Stimulated activated CD4-positive, alpha-beta T cell treated with anti-CD3 and anti-CD28 coated beads, TNF-alpha, amount 100 ng/mL, for 4 hours (primary cell): ENCODE results near the gene PIP4K2A.

Source experiments
- DNase-seq, 3 experiments: peaks; one replicate each; pipeline ENCODE4 v3.0.0-alpha.2; 2020; ENCODE audit warnings: low read depth in 3 of 3

Gene PIP4K2A

DNA sequence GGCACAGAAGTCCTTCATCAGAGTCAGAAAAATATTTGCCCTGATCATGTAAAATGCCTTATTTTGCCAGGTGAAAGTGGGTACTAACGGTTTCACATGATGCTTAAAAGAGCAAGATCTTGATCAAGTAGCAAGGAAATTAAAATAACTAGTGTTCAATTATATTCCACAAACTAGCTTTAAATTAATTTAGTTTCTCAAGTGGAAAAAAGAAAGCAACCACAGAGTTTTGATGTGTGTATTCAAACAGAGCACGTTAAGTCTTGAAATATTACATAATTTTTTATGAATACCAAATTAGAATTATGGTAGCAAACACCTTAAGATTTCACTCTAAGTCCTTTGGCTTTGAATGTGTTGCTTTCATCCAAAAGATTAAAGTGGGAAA is 47.3 kb downstream of the PIP4K2A start:
- DNase-seq = no peak

DNA sequence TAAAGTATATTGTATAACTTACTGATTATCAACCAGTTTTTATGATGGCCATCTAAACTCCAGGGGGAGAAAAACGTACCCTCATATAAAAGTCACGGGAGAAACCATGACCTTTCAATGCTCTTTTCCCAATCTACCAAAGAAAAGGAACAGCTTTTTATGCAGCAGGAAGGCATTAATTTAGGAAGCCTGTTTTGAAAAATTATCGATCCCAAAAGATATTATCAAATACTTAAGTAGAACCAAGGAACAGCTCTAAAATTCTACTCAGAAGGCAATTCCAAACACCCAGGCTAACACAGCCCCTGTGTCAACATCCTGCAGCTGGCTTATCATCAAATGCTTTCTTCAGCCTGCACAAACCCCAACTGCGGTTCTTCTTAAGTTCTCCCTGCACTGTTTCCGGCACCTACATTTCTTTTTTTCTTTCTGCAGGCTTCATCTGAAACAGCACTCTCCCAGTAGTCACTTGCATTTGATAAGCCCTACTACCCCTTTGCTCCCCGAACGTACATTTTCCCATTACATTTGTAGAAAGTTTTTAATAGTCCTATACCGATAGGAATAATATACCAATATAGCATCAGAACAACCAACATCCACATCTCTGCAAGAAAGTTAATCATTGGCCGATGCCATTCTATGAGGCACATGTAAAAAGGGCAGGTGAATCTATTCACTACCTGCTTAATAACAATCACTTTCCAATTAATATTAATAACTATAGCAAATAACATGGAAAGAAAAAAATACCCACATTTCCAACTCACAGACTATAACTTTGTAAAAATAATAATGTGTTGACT is 47.9 kb downstream of the PIP4K2A start:
- peak in 2 of 3 experiments; percentile 24 to 52 for DNase-seq

GRCh38 chr10:22665329-22665728 is 49.0 kb downstream of the PIP4K2A start:
- DNase-seq = no peak

DNA sequence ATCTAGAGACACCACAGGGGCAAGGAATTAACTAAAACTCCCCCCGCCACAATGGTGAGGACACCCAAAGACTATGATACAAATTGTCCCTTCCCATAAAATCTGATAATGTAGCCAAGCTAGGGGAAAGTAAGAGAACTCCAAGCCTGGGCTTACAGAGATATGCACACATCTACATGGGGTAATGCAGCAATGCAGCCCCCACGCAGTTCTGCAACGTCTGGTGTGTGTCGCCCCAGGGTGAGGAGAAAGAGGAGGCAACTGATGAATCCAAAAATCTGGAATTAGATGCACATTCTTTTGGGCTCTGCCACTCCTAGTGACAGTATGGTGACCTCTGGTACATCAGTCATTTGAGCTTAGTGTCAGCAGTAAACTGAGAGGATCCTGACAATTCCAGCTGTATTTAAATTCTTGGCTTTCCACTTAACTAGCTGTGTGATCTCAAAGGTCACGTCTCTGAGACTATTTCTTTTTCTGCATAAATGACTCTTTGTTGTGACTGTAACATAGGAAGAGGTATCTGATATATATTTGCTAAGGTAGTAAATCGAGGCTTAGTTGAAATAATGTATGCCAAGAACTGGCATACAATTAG is 51.5 kb downstream of the PIP4K2A start:
- DNase-seq = no peak

DNA sequence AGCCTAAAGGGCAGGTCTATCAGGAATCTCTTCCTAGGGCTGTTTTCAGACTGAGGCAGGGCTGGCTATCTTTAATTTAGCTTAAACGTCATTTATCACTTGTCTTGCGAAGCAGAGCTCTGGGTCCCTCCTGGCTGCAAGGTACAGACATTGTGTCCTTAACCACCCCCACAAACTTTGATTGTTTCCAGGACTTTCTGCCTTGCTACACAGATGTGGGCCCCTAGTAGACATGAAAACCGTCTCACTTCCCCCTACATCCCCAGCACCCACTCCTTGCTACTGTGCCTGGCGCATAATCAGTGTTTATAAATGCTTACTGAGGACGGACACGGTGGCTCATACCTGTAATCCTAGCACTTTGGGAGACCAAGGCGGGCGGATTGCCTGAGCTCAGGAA is 54.5 kb downstream of the PIP4K2A start:
- no peak for DNase-seq

DNA sequence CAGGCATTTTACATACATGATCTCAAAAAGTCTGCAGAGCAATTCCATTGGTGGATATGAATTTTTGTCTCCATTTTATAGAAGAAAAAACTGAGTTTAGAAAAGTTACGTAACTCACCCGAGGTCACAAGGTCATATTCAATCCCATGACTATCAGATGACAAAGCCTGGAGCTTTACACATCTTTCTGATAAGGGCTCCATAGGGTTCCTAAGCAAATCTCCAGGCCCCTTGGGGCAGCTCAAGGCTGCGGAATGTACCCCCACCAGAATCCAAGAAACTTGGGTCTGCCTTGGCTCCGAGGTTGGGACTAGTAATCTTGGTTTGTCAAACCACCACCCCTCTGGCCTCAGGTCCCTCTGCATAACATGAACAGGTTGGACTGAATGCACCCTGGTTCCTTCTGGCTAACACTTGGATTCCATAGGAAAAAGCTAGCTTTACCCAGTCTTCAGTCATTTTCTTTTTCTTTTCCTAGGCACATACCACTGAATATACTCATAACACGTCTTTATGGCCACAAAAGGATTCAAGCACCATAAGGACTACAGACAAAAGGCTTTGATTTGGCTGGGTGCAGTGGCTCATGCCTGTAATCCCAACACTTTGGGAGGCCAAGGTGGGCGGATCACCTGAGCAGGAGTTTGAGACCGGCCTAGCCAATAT is 55.5 kb downstream of the PIP4K2A start:
- DNase-seq = no peak

- no peak for DNase-seq
Observed at GRCh38 chr10:22657566-22658225, 56.7 kb downstream of the PIP4K2A start.

GRCh38 chr10:22657024-22657423 is 57.4 kb downstream of the PIP4K2A start:
- DNase-seq = no peak

DNA sequence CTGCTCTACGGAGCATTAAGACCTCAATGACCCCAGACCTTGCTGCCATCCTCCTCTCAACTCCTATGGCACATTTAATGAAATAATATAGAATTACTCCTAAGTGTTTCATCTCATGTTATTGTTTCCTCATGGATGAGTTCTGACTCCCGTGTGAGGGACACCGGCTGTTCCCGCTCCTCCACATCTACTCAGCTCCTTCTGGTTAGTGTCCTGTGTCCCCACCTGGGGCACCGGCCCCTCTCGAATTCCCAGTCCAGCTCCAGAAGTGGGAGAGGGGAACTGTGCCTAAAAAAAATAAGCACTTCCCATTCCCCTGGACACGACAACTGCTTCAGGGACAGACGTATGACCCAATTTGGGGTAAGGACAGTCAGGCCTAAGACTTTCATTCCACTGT is 58.3 kb downstream of the PIP4K2A start:
- DNase-seq = no peak

DNA sequence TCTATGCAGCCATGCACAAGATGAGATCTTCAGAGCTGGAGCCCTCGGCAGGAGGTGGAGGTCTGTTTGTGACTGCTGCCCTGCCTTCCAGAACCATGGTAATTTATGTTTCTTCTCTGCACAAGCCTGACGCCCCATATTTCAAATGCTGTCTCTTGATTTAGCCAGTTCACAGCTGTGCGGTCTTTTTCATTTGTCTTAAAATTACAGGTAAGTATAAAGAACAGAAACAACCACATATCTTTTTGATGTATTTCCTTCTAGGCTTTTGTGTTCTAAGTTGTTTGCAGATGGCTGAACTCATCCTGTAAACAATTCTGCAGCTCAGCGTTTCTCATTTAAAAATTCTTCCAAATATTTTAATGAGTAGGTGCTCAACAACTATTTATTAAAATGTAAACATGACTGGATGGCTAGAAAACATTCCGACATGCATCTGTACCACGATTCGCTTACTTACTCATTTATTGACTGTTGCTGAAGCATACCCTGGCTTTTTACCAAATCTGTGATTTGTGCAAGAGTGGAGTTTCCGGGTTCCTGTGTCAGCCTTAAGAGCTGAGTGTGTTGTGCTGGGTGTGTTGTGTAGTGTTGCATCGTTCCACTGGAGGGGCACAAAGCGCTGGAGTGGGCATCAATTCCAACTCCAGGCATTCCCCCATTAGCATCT is 58.9 kb downstream of the PIP4K2A start:
- DNase-seq = no peak

GRCh38 chr10:22652988-22653481 is 61.3 kb downstream of the PIP4K2A start:
- peak in 1 of 3 experiments; percentile 35 for DNase-seq

GRCh38 chr10:22651276-22651980 is 63.0 kb downstream of the PIP4K2A start:
- DNase-seq = no peak

- DNase-seq = no peak
Observed at GRCh38 chr10:22649994-22650393, 64.4 kb downstream of the PIP4K2A start.

DNA sequence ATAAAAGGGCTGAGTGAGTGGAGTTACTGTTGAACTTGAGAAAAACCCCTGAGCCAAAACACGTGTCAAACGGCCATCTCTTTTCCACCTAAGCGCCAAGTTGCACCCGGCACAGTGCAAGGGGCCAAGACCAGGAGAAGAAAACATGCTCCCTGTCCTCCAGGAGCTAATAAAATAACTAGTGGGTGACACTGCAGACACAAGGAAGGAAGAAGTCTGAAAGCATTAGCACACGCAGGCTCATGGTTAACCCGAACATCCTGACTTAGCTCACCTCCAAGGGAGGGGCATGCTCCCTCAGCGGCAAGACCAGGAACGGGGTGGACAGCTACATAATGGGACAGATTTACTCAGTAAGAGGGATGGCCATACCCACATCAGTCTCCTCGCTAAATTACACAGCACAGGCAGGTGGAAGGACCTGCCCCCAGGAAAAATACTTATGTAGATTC is 65.0 kb downstream of the PIP4K2A start:
- DNase-seq = no peak

GRCh38 chr10:22648547-22648961 is 65.8 kb downstream of the PIP4K2A start:
- DNase-seq = no peak

GRCh38 chr10:22647244-22647643 is 67.1 kb downstream of the PIP4K2A start:
- DNase-seq = no peak

DNA sequence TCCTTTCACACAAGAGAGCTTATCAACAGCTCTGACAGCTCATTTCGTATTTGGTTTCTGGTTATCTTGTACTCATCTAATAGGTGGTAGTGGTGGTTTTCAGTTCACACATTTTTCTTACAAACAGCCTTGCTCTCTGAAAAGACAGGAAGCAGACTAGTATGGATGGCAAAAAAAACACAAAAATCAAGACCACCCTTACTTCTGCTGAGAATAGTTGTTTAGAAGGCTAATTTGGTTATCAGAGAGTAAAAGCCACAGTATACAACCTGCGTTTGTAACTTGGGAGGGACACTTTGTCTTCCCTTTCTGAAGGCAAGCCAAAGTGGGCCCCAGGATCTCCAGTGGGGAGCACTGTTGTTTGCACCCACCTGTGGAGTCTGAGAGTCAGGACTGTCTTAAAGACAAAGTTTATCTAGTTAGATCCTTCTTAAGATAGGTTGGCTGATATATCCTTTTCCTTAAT is 68.0 kb downstream of the PIP4K2A start:
- DNase-seq = no peak

DNA sequence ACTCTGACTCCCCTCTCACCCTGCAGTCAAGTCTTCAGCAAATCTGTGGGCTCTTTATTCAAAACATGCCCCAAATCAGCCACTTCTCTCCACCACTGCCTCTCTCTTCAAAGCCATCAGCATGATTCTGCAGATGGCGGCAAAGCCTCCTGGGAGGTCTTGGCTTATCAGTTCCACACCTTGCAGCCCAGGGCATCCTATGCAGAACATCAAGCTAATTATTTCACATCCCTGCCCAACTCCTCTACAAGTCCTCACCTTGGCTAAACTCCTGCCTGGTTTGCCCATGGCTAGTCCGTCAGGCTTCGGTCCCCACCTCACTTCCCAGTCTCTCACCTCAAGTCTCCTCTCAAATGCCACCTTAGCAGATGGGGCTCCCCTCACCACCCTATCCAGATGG is 70.2 kb downstream of the PIP4K2A start:
- DNase-seq = no peak

- DNase-seq = no peak
Observed at GRCh38 chr10:22643775-22644174, 70.6 kb downstream of the PIP4K2A start.

DNA sequence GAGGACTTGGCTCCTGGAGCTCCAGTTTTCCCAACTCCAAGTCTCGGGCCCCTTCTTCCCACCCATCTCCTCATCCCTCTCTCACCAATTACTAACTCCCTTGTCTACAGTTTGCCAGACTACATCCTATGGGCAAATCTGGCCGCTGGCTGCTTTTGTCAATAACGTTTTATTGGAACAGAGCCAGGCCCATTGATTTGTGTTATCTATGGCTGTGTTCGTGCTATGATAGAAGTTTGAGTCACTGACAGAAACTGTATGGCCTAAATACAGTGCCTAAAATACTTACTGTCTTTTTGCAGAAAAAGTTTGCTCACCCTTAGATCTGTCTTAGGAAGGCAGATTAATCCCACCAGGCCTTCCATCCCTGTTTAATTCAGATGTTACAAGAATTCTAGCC is 71.3 kb downstream of the PIP4K2A start:
- no peak for DNase-seq

DNA sequence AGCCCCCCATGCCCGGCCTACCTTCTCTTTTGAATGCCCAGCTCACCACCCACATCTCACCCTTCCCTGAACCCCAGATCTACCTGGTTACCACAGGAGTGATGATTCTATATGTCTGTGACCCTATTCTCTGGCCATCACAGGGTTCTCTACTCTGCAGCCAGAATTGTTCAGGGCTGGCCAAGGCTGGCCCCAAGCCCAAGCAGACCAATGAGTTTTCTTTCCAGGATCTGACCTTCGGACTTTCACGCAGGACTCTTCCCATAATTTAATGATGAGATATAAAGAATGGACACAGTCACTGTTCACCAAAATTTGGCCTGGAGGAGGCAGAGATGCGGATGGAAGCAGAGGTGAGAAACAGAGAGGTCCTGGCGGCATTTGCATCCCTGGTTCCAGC is 72.6 kb downstream of the PIP4K2A start:
- DNase-seq = no peak
